Stimulated activated naive CD8-positive, alpha-beta T cell treated with anti-CD3 and anti-CD28 coated beads, Interleukin-15, amount 100 ng/mL, for 72 hours (primary cell): ENCODE data around the gene FMO1.
"Not testable (repeated sequence)": the region's sequence is repeated elsewhere in the genome, so short reads cannot be mapped to it uniquely, and the experiment has no call there.

Source experiments
- ATAC-seq: fragments of 150-1000 bp; cut with Tn5 transposase; 2 replicates; pipeline ENCODE4 v1.10.0; 2021; ENCODE audit warnings: mild to moderate bottlenecking, moderate library complexity
- DNase-seq, 2 donors: peaks; one replicate each; pipeline ENCODE4 v3.0.0; 2021 to 2022
- H3K27ac Mint-ChIP-seq, 2 donors: one replicate each; pipeline ENCODE4 v1.8.0; 2022; ENCODE audit warnings: mild to moderate bottlenecking in 2 of 2, mixed read lengths in 2 of 2, moderate library complexity in 2 of 2
- H3K27me3 Mint-ChIP-seq: one replicate; pipeline ENCODE4 v1.8.0; 2022; ENCODE audit warnings: mixed read lengths
- H3K4me1 Mint-ChIP-seq: one replicate; pipeline ENCODE4 v1.8.0; 2022; ENCODE audit warnings: mild to moderate bottlenecking, mixed read lengths
- H3K4me3 Mint-ChIP-seq, 2 donors: one replicate each; pipeline ENCODE4 v1.8.0; 2022; ENCODE audit warnings: mild to moderate bottlenecking in 2 of 2, mixed read lengths in 2 of 2, moderate library complexity in 1 of 2
- H3K9me3 Mint-ChIP-seq, 2 donors: one replicate each; pipeline ENCODE4 v1.8.0; 2022; ENCODE audit warnings: mixed read lengths in 2 of 2

The FMO1 gene

GRCh38 chr1:171292799-171293198 is 44.5 kb downstream of the FMO1 start:
- no peak overlapping the region for H3K4me3 Mint-ChIP-seq
- peaks cover 0 to 2% of the 10 kb centered on the region in 2 donors for H3K9me3 Mint-ChIP-seq
- peaks cover 25% of the 10 kb centered on the region for H3K27me3 Mint-ChIP-seq
- peak overlapping the region in 1 of 2 donors; percentile 10 for H3K27ac Mint-ChIP-seq
- DNase-seq (no peak), ATAC-seq (no peak)
- no peaks in the 10 kb centered on the region for H3K4me1 Mint-ChIP-seq

- not testable (repeated sequence) for ATAC-seq, H3K4me3 Mint-ChIP-seq
- peaks cover 33% of the 10 kb centered on the region for H3K27me3 Mint-ChIP-seq
Measured at GRCh38 chr1:171295383-171295782, 47.1 kb downstream of the FMO1 start.

GRCh38 chr1:171295821-171296220 is 47.5 kb downstream of the FMO1 start:
- Mint-ChIP-seq H3K4me3 (no peak overlapping the region), H3K27ac (no peak overlapping the region), H3K9me3 (peaks cover 13 to 24% of the 10 kb centered on the region in 2 donors), H3K4me1 (no peaks in the 10 kb centered on the region), H3K27me3 (peaks cover 33% of the 10 kb centered on the region)
- DNase-seq (no peak), ATAC-seq (no peak)

More at GRCh38 chr1:171295383-171295782, 47.1 kb downstream of the FMO1 start:
- peaks cover 13 to 22% of the 10 kb centered on the region in 2 donors for H3K9me3 Mint-ChIP-seq
- not testable (repeated sequence) for H3K27ac Mint-ChIP-seq, H3K4me1 Mint-ChIP-seq, DNase-seq

- peaks cover 38% of the 10 kb centered on the region for H3K27me3 Mint-ChIP-seq
- H3K9me3 Mint-ChIP-seq, result peaks cover 16 to 35% of the 10 kb centered on the region in 2 donors
- H3K4me1 Mint-ChIP-seq, result no peaks in the 10 kb centered on the region
- H3K4me3 Mint-ChIP-seq, result no peak overlapping the region
- no peak overlapping the region for H3K27ac Mint-ChIP-seq
- ATAC-seq (no peak), DNase-seq (no peak)
Measured at GRCh38 chr1:171296897-171297296, 48.6 kb downstream of the FMO1 start.

GRCh38 chr1:171298696-171299095 is 50.4 kb downstream of the FMO1 start:
- no peak overlapping the region for H3K4me3 Mint-ChIP-seq
- DNase-seq (no peak), ATAC-seq (no peak)
- H3K9me3 Mint-ChIP-seq, result peaks cover 21 to 40% of the 10 kb centered on the region in 2 donors
- no peak overlapping the region for H3K27ac Mint-ChIP-seq
- no peaks in the 10 kb centered on the region for H3K4me1 Mint-ChIP-seq
- H3K27me3 Mint-ChIP-seq, result peaks cover 31% of the 10 kb centered on the region

- peaks cover 21 to 40% of the 10 kb centered on the region in 2 donors for H3K9me3 Mint-ChIP-seq
Measured at GRCh38 chr1:171299342-171299741, 51.0 kb downstream of the FMO1 start.

GRCh38 chr1:171300401-171300800 is 52.1 kb downstream of the FMO1 start:
- ATAC-seq (no peak), DNase-seq (no peak)
- H3K4me3 Mint-ChIP-seq, result no peak overlapping the region
- H3K27ac Mint-ChIP-seq, result no peak overlapping the region
- peaks cover 21 to 40% of the 10 kb centered on the region in 2 donors for H3K9me3 Mint-ChIP-seq
- no peaks in the 10 kb centered on the region for H3K4me1 Mint-ChIP-seq
- peaks cover 17% of the 10 kb centered on the region for H3K27me3 Mint-ChIP-seq

More at GRCh38 chr1:171299342-171299741, 51.0 kb downstream of the FMO1 start:
- Mint-ChIP-seq H3K4me3 (no peak overlapping the region), H3K27me3 (peaks cover 25% of the 10 kb centered on the region), H3K4me1 (no peaks in the 10 kb centered on the region), H3K27ac (no peak overlapping the region)
- ATAC-seq (no peak), DNase-seq (no peak)

- Mint-ChIP-seq H3K27me3 (no peaks in the 10 kb centered on the region), H3K9me3 (no peaks in the 10 kb centered on the region), H3K4me3 (no peak overlapping the region), H3K4me1 (peaks cover 18% of the 10 kb centered on the region), H3K27ac (no peak overlapping the region)
- ATAC-seq (no peak), DNase-seq (no peak)
Measured at GRCh38 chr1:171310661-171311087, 62.4 kb downstream of the FMO1 start.

GRCh38 chr1:171311771-171312558 is 63.7 kb downstream of the FMO1 start:
- Mint-ChIP-seq H3K4me3 (no peak overlapping the region), H3K27me3 (no peaks in the 10 kb centered on the region), H3K4me1 (peaks cover 18% of the 10 kb centered on the region), H3K9me3 (no peaks in the 10 kb centered on the region), H3K27ac (no peak overlapping the region)
- ATAC-seq (no peak), DNase-seq (no peak)

- DNase-seq (no peak), ATAC-seq (peak; percentile 19)
- H3K4me3 Mint-ChIP-seq, result peak overlapping the region in 1 of 2 donors; percentile 86
- no peaks in the 10 kb centered on the region for H3K9me3 Mint-ChIP-seq
- H3K4me1 Mint-ChIP-seq, result peaks cover 18% of the 10 kb centered on the region
- no peak overlapping the region for H3K27ac Mint-ChIP-seq
- H3K27me3 Mint-ChIP-seq, result no peaks in the 10 kb centered on the region
Measured at GRCh38 chr1:171313319-171313834, 65.1 kb downstream of the FMO1 start.

- Mint-ChIP-seq H3K27me3 (no peaks in the 10 kb centered on the region), H3K9me3 (no peaks in the 10 kb centered on the region), H3K4me1 (peaks cover 18% of the 10 kb centered on the region), H3K4me3 (peak within 1 kb of the TSS; percentile 76 to 86), H3K27ac (peak within 1 kb of the TSS; percentile 50 to 93)
- DNase-seq (peak; percentile 76 to 86), ATAC-seq (peak; percentile 100)
Measured at GRCh38 chr1:171313835-171314320, 65.6 kb downstream of the FMO1 start, which contains the start of gene FMO4. FMO4 (plus strand) TSS chr1:171314183; CDS start chr1:171319826, 5,643 bp downstream.

- no peaks in the 10 kb centered on the region for H3K9me3 Mint-ChIP-seq
- DNase-seq (no peak), ATAC-seq (no peak)
- H3K4me3 Mint-ChIP-seq, result no peak overlapping the region
- no peaks in the 10 kb centered on the region for H3K4me1 Mint-ChIP-seq
- no peak overlapping the region for H3K27ac Mint-ChIP-seq
- H3K27me3 Mint-ChIP-seq, result no peaks in the 10 kb centered on the region
Measured at GRCh38 chr1:171329251-171329650, 81.0 kb downstream of the FMO1 start.

GRCh38 chr1:171334024-171334640 is 85.8 kb downstream of the FMO1 start:
- DNase-seq (no peak), ATAC-seq (no peak)
- Mint-ChIP-seq H3K4me1 (no peaks in the 10 kb centered on the region), H3K27ac (no peak overlapping the region), H3K4me3 (no peak overlapping the region), H3K27me3 (no peaks in the 10 kb centered on the region), H3K9me3 (no peaks in the 10 kb centered on the region)
